Tibial artery (tissue), 4 donors: ENCODE measurements around the gene NKPD1.

ENCODE experiments used
- DNase-seq, 2 donors: peaks; one replicate each; pipeline ENCODE4 v3.0.0-alpha.2; 2019
- H3K27ac ChIP-seq, 2 donors: fragments of 200-600 bp; sonication (generic) in 1 of 2; 1 replicate in 1 of 2; 2 replicates in 1 of 2; pipeline ENCODE4 v1.5.1; 2018 to 2019; ENCODE audit warnings: mild to moderate bottlenecking in 1 of 2
- H3K27me3 ChIP-seq, 2 donors: fragments of 200-600 bp; sonication (generic) in 1 of 2; one replicate each; pipeline versions ENCODE4 v1.5.1 to v1.6.0; 2016 to 2019
- H3K36me3 ChIP-seq, 3 donors: fragments of 200-600 bp; sonication (generic) in 2 of 3; one replicate each; pipeline ENCODE4 v1.5.1; 2016 to 2019; ENCODE audit warnings: mild to moderate bottlenecking in 2 of 3
- H3K4me1 ChIP-seq, 4 donors: fragments of 200-600 bp; sonication (generic) in 2 of 4; 1 replicate in 3 of 4; 2 replicates in 1 of 4; pipeline ENCODE4 v1.5.1; 2016 to 2019
- H3K4me3 ChIP-seq, 2 donors: fragments of 200-600 bp; sonication (generic) in 1 of 2; 1 replicate in 1 of 2; 2 replicates in 1 of 2; pipeline ENCODE4 v1.5.1; 2018 to 2019; ENCODE audit warnings: mild to moderate bottlenecking in 2 of 2
- H3K9me3 ChIP-seq, 3 donors: fragments of 200-600 bp; sonication (generic) in 1 of 3; one replicate each; pipeline ENCODE4 v1.5.1; 2016 to 2019
- CTCF ChIP-seq, 2 experiments: fragments of 200-600 bp in 1 of 2; fragments of 450-650 bp in 1 of 2; IDR thresholded peaks; one replicate each; pipeline ENCODE4 v1.5.1; 2017 to 2019; ENCODE audit warnings: antibody characterized with exemption in 2 of 2, mild to moderate bottlenecking in 1 of 2, moderate library complexity in 1 of 2
- intact Hi-C: fragments of 100-400 bp; cut with DNase I; formaldehyde crosslinking; loops from one replicate; pipeline ENCODE4 v1.15.0; 2023; ENCODE audit warnings: low total_unique reads

Gene NKPD1

DNA sequence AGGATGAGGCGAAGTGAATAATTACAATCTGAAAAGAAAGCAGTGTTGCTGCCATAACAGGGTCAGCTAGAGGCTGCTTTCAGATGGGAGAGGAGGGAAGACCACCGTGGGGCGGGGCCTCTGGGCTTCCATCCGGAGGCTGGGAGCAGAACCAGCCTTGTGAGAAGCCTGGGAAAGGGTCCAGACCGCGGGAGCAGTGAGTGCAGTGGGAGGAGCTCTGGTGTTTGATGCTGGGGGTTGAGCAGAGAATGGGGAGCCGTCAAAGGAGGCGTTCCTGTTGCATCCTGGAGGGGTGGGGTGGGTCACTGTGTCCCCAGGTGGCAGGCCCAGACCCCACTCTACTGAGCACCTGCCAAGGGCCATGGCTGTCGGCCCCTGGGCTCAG, 18.1 kb downstream of the NKPD1 start:
- TF ChIP-seq CTCF (IDR thresholded peaks at IDR 0.05): no peak
- peaks cover 52 to 76% (median 66%) of the 10 kb centered on the region in 3 donors for H3K36me3 ChIP-seq
- peaks cover 0 to 3% of the 10 kb centered on the region in 2 donors for H3K27me3 ChIP-seq
- intact Hi-C loops: no loop called here
- no peaks in the 10 kb centered on the region for H3K4me1 ChIP-seq
- no peak for DNase-seq
- no peaks in the 10 kb centered on the region for H3K9me3 ChIP-seq
- H3K4me3 ChIP-seq: no peak overlapping the region
- no peak overlapping the region for H3K27ac ChIP-seq

- intact Hi-C loops: no loop called here
- Histone ChIP-seq H3K9me3 (no peaks in the 10 kb centered on the region), H3K36me3 (peaks cover 52 to 70% (median 61%) of the 10 kb centered on the region in 3 donors), H3K27ac (no peak overlapping the region), H3K27me3 (peaks cover 0 to 3% of the 10 kb centered on the region in 2 donors), H3K4me1 (no peaks in the 10 kb centered on the region), H3K4me3 (no peak overlapping the region)
- no peak for TF ChIP-seq CTCF (IDR thresholded peaks at IDR 0.05)
- DNase-seq: no peak
Measured at GRCh38 chr19:45142016-45142725, 18.6 kb downstream of the NKPD1 start.

DNA sequence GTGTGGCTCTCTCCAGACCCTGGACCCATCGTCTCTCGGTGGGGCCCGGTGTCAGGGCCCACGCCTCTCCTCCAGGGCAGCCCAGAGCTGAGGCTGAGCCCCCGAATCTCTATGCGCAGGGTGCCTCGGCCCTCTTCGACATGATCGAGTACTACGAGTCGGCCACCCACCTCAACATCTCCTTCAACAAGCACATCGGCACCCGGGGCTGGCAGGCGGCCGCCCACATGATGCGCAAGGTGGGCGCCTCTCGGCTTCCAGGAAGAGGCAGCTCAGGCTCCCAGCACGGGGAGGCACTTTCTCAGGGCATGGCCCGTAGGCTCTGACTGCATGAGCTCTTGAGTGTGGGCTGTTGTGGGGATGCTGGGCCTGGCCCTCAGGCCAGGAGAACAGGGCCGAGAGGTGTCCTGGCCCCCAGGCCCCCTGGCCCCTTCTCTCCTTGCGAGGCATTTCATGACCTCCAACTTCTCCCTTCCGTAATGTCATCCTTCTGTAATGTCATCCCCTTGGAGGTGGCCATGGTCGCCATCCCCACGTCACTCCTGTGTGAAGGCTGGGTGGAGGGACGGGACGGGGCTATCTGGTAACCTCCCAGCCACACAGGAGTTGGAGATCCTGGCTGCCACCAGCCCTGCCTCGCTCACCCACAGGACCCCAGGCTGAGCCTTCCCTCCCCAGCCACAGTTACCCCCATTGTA, 19.4 kb downstream of the NKPD1 start:
- H3K27me3 ChIP-seq: peaks cover 0 to 3% of the 10 kb centered on the region in 2 donors
- peaks cover 50 to 62% (median 53%) of the 10 kb centered on the region in 3 donors for H3K36me3 ChIP-seq
- no peak for DNase-seq
- intact Hi-C loops: no loop called here
- no peaks in the 10 kb centered on the region for H3K9me3 ChIP-seq
- H3K4me3 ChIP-seq: no peak overlapping the region
- H3K4me1 ChIP-seq: no peaks in the 10 kb centered on the region
- H3K27ac ChIP-seq: no peak overlapping the region
- no peak for TF ChIP-seq CTCF (IDR thresholded peaks at IDR 0.05)

DNA sequence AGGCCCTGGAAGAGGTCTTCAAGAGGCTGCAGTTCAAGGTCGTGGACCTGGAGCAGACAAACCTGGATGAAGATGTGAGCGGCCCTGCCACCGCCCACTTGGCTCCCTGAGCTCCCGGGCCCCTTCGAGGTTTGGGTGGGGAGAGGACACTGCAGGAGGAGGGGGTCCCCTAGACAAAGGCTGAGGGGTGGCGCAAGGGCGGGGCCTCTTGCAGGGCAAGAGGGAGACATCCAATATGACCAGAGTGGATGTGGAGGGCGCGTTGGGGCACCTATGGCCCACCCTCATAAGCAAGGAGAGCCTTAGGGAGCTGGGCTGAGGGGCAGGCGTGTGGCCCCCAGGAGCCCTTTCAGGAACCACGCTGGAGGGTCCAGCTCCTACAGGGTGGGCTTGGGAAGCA, 20.2 kb downstream of the NKPD1 start:
- H3K27me3 ChIP-seq: peaks cover 0 to 3% of the 10 kb centered on the region in 2 donors
- no peaks in the 10 kb centered on the region for H3K4me1 ChIP-seq
- H3K9me3 ChIP-seq: no peaks in the 10 kb centered on the region
- peaks cover 43 to 54% (median 45%) of the 10 kb centered on the region in 3 donors for H3K36me3 ChIP-seq
- H3K4me3 ChIP-seq: no peak overlapping the region
- H3K27ac ChIP-seq: no peak overlapping the region
- no peak for DNase-seq
- intact Hi-C loops: no loop called here
- TF ChIP-seq CTCF (IDR thresholded peaks at IDR 0.05): no peak

DNA sequence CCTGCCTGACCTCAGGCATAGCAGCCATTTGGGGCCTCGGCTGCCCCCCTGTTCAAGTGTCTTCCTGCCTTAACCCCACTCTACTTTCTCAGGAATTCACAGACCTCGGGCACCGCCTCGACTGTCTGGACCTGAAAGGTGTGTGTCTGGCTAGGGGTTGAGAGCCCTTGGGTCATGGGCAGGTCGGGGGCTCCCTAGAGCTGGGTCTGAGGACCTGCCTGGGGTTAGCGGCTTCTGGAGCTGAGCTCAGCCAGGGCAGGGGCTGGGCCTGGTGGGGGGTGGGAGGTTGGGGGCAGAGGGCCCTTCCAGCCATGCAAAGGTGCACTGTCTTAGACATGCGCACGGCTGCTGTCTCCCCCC, 20.7 kb downstream of the NKPD1 start:
- no peak for TF ChIP-seq CTCF (IDR thresholded peaks at IDR 0.05)
- no peak for DNase-seq
- Histone ChIP-seq H3K4me3 (no peak overlapping the region), H3K27ac (no peak overlapping the region), H3K27me3 (peaks cover 0 to 3% of the 10 kb centered on the region in 2 donors), H3K9me3 (no peaks in the 10 kb centered on the region), H3K4me1 (no peaks in the 10 kb centered on the region), H3K36me3 (peaks cover 39 to 50% (median 41%) of the 10 kb centered on the region in 3 donors)
- intact Hi-C loops: no loop called here
